Measurements from ENCODE around the gene PALD1. TPM values are rescaled to one million over a fixed set of nuclear protein-coding genes. Genes with fewer than 3 reads are reported as not detected.

The PALD1 gene
- polyA plus RNA-seq, 1 of the 3 experiments (the other 2 are of a cell fraction): 0.16 TPM

GRCh38 chr10:70584366-70584765, 105.8 kb downstream of the PALD1 start:
- Histone ChIP-seq H3K36me3 (replicated peaks in 1 of 2; ENCODE audit: control insufficient read depth in 1 of 2, insufficient read depth in 2 of 2, low read length in 1 of 2) (no peaks in the 10 kb centered on the region), H2AFZ (ENCODE audit: low read depth) (no peak overlapping the region), H3K9ac (no peak overlapping the region), H3K9me2 (no peaks in the 10 kb centered on the region), H4K20me1 (ENCODE audit: insufficient read depth) (no peaks in the 10 kb centered on the region), H3K79me2 (ENCODE audit: insufficient read depth) (no peaks in the 10 kb centered on the region), H3K27me3 (ENCODE audit: insufficient read depth) (peaks cover 22% of the 10 kb centered on the region; the same call in 1 of the 2 replicates), H3K4me3 (ENCODE audit: low read depth in 2 of 2, low read length in 1 of 2) (no peak overlapping the region), H3K27ac (ENCODE audit: low read depth in 2 of 2, low read length in 1 of 2) (peak overlapping the region in 1 of 2 experiments; percentile 74; a peak in 2 of 4 replicates), H3K9me3 (no peaks in the 10 kb centered on the region), H3K4me1 (ENCODE audit: control insufficient read depth in 1 of 2, insufficient read depth in 2 of 2, low read depth in 1 of 2, low read length in 1 of 2) (peaks cover 0 to 37% of the 10 kb centered on the region in 2 experiments; a peak in 3 of 4 replicates), H3K4me2 (no peak overlapping the region), H3F3A (replicated peaks; ENCODE audit: insufficient read depth) (no peaks in the 10 kb centered on the region)
- ChIA-PET CTCF (interaction anchor here (0.7 to 1.2 kb wide), 4 partner anchors 12 to 123 kb away, joined by 3 to 4 read pairs (median 3); no protein-coding TSS in a partner anchor), POLR2A (interaction anchor here (1.1 to 1.5 kb wide), 3 partner anchors 9 to 88 kb away, joined by 3 to 10 read pairs (median 5); partner anchors contain the start of gene ADAMTS14)
- DNase-seq: no peak
- TF ChIP-seq ELF1 (IDR thresholded peaks at IDR 0.05) (no peak), MEF2A (IDR thresholded peaks at IDR 0.05; ENCODE audit: borderline replicate concordance, low read depth) (no peak), RAD21 (IDR thresholded peaks at IDR 0.05; ENCODE audit: low read length) (no peak), RFX5 (IDR thresholded peaks at IDR 0.05; ENCODE audit: low read length) (no peak), NRF1 (IDR thresholded peaks at IDR 0.05; ENCODE audit: low read depth, low read length) (no peak), TEAD4 (IDR thresholded peaks at IDR 0.05; ENCODE audit: borderline replicate concordance, insufficient read depth) (no peak), USF2 (IDR thresholded peaks at IDR 0.05; ENCODE audit: borderline replicate concordance, low read depth, low read length) (no peak), MXI1 (IDR thresholded peaks at IDR 0.05; ENCODE audit: low read depth, low read length) (no peak), RCOR1 (IDR thresholded peaks at IDR 0.05; ENCODE audit: low read length) (no peak), CTCF (IDR thresholded peaks at IDR 0.05) (no peak), NFIC (IDR thresholded peaks at IDR 0.05; ENCODE audit: borderline replicate concordance) (no peak), TAF1 (IDR thresholded peaks at IDR 0.05; ENCODE audit: borderline replicate concordance, low read depth, low read length) (no peak), FOXJ3 (CRISPR knock-in tag; IDR thresholded peaks at IDR 0.05) (no peak), MAX (IDR thresholded peaks at IDR 0.05; ENCODE audit: low read depth) (no peak), EP300 (IDR thresholded peaks at IDR 0.05; ENCODE audit: borderline replicate concordance in 1 of 2, low read depth in 1 of 2, low read length in 1 of 2) (no peak), YY1 (IDR thresholded peaks at IDR 0.05; ENCODE audit: low read depth) (no peak), JUND (IDR thresholded peaks at IDR 0.05) (no peak), FOSL2 (IDR thresholded peaks at IDR 0.05; ENCODE audit: borderline replicate concordance, low read depth) (no peak), POLR2AphosphoS5 (IDR thresholded peaks at IDR 0.05; ENCODE audit: low read depth, low read length) (no peak)
- 83% methylated on average over 11 of the region's 11 CpGs for WGBS (ENCODE audit: low lambda C conversion rate)

Measured in SK-N-SH (cell line).